Activated effector memory CD4-positive, alpha-beta T cell treated with Interleukin-2 at 50 U/mL for 16 hours (primary cell): ENCODE measurements around the gene GTF2E1.
A peak's percentile ranks its signal among the peaks of the same experiment; 100 is the strongest.
"Not testable (repeated sequence)": the region's sequence is repeated elsewhere in the genome, so short reads cannot be mapped to it uniquely, and the experiment has no call there.

Experiments used
- DNase-seq: peaks from one replicate; pipeline ENCODE4 v3.0.0-alpha.2; 2020

Gene GTF2E1

DNA sequence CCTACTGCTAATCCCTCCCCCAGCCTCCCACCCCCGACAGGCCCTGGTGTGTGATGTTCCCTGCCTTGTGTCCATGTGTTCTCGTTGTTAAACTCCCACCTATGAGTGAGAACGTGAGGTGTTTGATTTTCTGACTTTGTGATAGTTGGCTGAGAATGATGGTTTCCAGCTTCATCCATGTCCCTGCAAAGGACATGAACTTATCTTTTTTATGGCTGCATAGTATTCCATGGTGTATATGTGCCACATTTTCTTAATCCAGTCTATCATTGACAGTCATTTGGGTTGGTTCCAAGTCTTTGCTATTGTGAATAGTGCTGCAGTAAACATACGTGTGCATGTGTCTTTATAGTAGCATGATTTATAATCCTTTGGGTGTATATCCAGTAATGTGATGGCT lies 16.0 kb downstream of the GTF2E1 start:
- not testable (repeated sequence) for DNase-seq

DNA sequence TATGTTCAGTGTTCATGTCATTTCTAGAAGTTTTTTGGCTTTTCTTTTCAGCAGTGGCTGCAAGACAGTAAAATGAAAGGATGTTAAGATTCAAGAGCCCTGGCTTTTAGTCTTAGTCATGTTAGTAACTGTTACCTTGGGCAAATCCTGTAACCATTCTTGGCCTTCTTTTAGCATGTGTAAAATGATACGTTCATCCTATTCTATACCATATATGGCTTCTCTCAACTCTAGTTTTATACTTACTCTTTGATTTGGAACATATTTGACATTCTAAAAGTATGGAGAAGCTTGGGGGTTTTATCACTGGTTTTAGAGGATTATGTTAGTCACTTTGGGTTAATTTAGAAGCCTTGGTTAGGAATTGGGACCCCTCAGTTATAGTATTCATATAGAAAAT lies 20.1 kb downstream of the GTF2E1 start:
- no peak for DNase-seq

DNA sequence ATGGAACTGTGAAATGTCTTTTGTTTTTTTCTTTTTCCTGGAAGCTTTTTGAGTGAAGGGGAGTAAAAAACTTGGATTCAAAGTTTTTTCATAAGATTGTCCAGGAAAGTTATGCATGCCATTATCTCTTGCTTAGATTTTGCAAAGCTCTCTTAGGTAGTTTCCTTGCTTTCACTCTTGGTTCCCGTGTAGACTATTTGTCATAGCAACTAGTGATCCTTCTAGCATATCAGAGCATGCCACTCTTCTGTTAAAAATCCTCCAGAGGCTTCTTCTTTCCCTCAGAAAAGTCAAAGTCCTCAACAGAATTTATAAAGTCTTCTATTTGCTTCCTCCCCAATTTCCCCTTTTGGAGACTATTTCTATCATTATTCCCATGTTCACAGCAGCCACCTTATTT lies 21.1 kb downstream of the GTF2E1 start:
- no peak for DNase-seq

DNA sequence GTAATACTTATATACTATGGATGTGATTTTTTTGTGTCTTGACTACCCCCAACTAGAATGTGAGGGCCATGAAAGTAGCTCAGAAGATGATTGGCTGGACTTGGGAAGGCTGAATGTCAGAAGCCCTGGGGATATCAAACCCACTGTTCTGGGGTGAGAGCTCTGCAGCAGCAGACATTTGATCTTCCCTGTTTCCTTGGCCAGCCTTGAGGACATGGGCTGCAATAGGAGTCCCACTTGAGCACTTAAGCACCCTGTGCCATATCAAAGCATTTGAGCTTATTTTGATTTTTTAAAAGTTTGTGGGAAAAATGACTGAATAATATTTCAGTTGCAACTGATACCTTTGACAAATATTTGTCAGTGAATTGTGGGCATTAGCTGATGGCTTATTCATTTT lies 21.7 kb downstream of the GTF2E1 start:
- DNase-seq, result no peak

DNA sequence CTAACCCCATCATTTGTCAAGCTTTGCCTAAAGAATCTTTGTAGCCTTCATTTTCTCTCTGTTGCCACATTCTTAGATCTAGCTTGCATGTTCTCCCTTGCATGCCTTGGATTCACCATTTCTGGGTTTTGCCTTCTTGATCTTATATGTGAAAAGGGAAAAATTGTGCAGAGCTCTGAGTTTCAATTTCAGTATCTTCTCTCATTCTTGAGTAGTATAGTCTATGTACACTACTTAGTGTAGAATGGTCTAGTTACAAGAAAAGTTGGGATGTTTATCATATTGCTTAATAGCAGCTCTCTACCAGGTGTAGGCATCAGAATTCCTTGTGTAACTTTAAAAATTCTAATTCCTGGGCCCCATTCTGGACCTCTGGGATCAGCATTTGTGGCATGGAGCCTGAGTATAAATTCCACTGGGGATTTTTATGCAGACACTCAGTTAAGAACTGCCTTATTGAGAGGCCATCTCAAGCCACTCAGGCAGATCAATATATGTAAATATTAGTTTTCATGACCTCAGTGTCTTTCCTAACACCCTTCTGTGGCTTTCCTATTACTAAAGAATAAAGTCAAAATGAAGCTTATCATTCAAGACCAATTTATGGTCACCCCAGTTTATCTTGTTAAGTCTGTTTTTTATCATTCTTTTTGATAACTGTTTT lies 23.4 kb downstream of the GTF2E1 start:
- no peak for DNase-seq

DNA sequence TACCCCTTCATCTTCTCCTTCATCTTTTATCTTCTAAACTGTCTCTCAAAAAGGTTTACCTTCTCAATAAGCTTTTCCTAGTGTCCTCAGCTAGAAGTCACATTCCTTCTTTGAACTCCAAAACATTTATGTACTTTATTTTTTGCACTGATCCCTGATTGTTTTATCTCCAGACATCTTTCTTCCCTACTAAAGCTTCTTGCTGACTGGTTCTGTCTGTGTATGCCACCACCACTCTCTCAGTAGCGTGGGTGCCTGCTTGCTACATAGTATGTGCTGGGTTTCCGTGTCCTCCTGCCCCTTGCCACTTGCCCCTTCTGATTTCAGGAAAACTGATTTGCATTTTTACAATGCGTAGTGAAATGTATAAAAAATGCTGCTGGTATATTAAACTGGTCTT lies 24.0 kb downstream of the GTF2E1 start:
- DNase-seq, result no peak

DNA sequence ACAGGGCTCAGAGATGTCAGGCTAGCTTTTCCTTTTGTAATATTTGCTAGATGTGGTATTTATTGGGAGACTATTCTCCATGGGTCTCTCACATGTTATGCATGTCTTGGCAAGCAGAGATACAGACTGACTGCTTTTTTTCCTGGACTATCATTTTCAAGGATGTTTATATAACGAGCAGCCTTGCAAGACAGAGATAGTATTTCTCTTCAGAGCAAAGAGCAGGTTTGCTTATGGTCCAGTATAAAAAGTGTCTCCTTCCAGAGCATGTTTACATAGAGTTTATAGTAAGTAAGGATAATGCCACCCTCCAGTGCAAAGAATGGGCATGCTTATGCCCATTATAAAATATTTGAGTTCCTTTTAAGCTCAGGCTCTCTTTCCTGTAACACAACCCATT lies 24.6 kb downstream of the GTF2E1 start:
- no peak for DNase-seq

DNA sequence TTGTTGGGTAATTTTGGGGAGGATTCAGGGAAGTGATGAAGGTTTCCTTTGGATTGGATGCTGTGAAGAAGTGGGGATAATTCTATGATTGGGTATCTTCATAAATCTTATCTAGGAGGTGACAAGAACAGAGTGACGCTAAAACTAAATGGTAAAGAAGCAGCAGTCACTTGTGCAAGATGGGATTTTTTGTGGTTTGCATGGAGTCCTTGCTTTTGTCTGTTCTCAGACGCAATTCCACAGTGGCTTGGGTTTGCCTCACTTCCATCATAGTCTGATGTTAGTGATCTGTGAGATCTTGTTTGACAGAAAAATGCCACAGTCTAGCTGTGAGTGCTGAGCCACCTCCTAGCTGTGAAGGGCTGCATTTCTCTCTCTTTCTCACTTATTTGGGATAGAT lies 26.9 kb downstream of the GTF2E1 start:
- no peak for DNase-seq

DNA sequence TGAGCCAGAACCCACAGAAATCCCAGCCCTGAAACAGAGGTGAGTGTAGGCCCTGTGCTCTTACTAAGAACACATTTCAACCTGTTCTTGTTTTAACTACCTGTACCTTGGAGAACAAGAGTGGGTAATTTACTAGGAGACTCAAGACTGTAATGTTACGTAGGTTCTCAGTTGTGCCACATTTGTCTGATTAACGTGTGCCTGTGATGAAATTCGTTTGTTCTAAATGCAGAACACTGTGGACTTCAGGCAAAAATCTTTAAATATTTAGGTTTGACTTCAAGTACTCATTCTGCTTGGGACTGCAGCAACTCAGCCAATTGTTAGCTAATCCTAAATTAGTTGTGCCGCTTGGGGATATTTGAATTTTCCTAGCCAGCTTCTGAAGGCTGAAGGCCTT lies 28.3 kb downstream of the GTF2E1 start:
- no peak for DNase-seq

DNA sequence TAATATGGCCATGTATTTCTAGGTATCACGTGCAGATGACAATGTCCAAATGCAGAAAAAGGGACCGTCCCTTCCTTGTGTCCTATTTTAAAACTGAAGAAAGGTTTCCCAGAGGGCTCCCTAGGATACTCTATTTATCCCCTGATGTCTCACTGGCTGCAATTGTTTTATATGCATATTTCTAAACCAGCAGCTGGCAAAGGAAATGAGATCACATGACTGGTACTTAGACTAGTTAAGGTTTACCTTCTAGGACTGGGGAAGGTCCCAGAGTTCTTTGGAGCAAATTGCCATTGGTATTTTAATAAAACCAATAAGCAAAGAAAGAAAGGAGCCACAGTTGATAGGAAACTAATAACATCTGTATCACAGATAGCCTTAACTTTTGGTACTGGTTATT lies 29.5 kb downstream of the GTF2E1 start:
- DNase-seq, result no peak

DNA sequence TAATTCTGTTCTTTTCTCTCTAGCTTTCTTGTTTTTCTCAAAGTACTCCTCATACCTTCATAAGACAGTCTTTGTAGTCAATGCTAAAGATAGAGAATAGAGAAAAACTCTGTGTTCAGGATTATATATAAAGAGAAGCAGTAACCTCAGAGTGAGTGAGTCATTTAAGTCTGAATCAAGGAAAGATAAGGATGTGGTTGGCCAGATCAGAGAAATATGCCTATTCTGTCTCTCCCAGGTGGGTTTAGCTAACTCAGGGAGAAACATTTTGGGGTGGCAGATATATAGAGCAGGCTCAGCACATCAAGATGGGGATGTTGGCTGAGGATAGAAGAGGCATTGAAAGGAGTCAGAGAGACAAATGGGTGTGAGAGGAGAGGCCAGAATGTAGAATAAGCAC lies 31.4 kb downstream of the GTF2E1 start:
- no peak for DNase-seq

DNA sequence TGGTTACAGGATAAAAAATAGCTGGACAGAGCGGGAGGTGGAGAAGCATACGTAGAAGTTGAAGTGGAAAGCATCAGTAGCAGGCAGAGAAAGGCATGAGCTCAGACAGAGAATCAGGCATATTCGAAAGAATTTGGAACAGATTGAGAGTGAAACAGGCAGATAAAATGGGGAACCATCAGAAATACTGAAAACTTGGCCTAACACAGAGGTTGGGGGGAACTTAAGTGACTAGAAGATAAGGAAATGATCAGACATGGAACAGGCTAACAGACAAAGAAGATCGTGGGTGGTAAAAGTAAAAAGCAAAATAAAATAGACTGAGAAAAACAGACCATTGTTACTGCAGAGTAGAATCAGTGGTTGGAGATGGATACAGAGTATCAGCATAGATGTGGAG lies 32.9 kb downstream of the GTF2E1 start:
- DNase-seq, result no peak

DNA sequence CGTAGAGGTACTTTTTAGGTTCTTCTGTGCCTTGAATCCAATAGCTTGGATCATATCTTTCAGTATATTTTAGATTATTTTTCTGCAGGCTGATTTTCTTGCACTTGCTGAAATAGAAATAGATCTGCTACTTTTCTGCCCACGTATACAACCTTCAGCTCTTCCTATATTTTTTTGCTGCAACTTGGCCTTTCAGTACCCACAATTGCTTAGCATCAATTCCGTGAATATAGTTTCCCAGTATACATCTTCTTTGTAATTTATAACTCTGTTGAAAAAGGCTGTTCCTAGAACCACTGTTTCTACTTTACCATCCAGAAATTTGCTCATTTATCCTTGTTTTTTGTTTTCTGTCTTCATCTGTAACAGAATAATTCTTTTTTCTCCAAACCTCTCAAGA lies 36.2 kb downstream of the GTF2E1 start:
- no peak for DNase-seq

DNA sequence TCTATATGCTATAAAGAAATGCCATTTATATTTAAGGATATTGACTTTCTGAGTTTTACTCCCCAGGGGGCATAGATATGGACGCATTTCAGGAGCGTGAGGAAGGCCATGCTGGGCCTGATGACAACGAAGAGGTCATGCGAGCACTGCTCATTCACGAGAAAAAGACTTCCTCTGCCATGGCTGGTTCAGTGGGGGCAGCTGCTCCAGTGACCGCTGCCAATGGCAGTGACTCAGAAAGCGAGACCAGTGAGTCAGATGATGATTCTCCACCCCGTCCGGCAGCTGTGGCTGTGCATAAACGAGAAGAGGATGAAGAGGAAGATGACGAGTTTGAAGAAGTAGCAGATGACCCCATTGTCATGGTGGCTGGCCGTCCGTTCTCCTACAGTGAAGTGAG lies 38.4 kb downstream of the GTF2E1 start:
- DNase-seq, result no peak

DNA sequence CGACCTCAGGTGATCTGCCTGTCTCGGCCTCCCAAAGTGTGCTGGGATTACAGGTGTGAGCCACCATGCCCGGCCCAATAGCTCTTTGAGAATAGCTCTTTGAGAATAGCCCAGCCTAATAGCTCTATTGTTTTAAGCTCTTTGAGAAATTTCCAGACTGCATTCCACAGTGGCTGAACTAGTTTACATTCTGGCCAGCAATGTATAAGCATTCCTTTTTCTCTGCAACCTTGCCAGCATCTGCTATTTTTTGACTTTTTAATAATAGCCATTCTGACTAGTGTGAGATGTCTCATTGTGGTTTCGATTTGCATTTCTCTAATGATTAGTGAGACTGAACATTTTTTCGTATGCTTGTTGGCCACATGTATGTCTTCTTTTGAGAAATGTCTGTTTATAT lies 43.3 kb downstream of the GTF2E1 start:
- DNase-seq, result not testable (repeated sequence)

DNA sequence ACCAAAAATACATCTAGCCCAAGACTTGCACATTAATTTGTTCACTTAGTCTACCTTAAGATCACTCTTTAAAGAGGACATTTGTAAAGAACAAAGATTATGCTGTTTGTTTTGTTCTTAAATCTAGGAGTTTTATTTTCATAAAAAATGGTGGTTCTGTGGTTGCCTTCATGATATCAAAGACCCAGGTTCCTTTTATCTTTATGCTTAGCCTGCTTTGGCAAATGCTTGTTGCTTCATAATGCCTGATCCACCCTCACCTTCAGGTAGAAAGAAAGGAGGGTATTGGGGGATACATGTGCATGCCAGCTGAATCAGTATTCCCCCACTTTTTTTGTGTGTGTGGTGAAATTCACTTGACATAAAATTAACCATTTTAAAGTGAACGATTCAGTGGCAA lies 48.5 kb downstream of the GTF2E1 start:
- no peak for DNase-seq

DNA sequence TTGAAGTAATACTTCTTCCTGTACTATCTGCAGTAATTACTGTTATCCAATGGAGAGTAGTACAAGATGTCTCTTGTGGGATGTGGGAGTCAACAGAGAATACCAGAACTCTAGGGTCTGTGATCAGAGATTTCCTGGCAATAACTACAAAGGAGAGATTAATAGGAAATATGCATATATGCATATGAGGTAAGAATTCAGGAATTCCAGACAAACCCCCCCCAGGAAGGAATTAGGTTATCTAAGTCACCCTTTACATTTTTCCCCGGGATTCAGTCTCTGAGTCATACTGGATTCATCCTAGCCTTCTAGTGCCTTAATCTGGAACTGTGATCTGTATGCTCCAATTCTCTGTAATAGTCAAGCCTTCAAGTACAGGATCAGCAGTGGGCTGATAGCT lies 49.4 kb downstream of the GTF2E1 start:
- no peak for DNase-seq

DNA sequence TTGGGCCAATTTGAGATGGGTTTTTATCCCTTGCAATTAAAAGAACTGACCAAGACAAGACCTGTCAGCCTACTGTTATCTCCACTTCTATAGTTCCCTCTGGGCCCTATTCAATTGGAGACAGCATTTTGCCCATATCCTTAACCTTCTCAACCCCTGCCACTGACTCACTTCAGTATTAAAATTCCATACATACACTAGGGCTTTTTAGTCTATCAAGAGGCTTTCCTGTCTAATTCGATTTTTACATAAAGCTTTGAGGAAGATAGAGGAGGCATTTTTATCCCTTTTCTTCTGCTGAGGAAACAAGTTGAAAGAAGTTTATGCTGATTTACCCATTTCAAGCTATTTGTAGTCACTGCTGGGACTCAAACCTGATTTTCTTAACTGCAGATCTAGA lies 51.1 kb downstream of the GTF2E1 start:
- DNase-seq, result no peak

DNA sequence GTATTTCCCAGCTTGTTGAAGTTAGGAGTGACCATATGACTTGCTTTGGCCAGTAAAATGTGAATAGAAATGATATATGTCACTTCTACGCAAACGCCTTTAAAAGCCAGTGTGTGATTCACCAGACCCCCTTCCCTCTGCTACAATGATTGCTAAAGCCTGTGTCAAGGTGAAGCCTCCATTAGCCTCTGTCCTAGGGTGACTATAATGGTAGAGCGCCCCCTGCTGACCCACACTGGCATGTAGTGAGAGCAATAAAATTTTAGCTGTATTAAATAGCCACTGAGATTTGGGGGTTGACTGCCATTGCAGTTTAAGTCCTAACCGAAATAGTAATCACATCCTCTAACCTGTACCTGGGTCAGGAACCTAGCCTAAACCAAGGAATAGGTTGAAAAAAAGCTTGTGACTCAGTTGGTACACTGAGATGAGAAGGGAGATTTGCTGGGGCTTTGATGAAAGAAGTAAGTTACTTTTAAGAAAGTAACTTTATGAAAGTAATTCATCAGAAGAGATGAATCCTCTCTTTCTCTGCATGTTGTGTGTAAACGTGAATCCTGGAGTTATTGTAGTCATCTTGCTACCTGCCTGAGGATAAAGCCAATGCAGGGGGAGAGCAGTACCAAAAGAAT lies 52.6 kb downstream of the GTF2E1 start:
- peak; percentile 63 for DNase-seq

DNA sequence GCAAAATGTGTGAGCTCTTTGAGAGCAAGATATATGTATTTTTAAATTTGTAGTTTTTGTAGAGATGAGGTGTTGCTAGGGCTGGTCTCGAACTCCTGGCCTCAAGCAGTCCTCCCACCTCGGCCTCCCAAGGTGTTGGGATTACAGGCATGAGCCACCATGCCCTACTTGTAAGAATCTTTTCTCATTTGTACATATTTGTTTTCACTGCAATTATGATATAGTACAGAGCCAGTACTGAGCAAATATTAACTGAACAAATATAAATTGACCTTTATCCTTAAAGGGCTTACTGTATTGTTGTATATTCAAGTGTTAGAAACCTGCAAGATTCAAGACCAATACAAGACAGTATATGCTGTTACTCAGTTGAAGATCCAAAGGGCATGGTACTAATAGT lies 53.4 kb downstream of the GTF2E1 start:
- DNase-seq, result no peak

DNA sequence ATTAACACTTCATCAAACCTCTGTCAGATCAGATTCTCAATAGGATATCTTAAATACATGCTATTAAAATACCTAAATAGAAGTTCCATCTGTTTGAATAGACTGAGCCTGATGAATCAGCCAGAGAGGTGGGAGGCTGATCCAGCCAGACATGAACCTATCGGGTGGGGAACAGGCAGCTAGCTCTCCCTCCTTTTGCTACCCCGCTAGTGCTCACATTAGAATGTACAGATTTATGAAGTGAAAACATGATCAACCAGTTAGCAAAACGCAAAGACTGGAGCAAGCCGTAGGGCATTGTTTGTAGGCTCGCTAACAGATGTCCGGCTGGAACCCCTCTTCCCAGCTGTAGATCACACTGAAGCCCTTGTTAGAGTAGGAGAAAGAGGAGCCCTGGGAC lies 54.4 kb downstream of the GTF2E1 start:
- no peak for DNase-seq

DNA sequence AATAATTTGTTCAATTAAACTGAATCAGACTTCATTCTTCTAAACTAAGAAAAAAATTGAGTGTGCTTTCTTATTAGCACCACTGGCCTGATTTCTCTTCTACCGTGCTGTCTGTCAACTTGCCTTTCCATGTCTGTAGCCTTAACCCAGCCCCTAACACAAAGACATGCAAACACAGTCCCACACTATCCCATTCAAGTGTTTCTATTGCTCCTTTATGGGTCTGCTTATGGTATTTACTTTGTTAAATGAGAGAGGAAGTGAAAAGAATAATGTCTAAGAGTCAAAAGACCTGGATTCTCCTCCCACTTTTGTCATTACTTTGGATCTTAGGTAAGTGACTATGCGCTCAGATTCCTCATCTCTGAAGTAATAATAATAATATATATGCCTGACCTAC lies 55.3 kb downstream of the GTF2E1 start:
- DNase-seq, result no peak

DNA sequence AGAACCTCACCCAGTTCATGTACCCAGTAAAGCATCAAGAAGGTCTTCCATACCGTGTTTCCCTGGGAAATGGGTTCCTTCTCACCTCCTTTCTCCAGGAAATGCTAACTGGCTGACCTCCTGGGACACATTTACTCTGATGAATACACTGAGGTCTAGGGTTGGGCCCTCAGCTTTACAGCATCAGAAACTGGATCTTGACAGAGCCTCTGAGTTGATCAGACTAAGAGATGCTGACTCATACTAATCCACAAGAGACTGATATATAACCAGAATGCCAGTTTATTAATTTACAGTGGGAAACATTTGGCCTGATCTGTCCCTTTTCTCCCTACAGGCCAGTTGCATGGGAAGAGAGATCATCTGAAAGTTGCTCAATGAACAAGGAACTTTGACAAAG lies 55.8 kb downstream of the GTF2E1 start:
- no peak for DNase-seq

DNA sequence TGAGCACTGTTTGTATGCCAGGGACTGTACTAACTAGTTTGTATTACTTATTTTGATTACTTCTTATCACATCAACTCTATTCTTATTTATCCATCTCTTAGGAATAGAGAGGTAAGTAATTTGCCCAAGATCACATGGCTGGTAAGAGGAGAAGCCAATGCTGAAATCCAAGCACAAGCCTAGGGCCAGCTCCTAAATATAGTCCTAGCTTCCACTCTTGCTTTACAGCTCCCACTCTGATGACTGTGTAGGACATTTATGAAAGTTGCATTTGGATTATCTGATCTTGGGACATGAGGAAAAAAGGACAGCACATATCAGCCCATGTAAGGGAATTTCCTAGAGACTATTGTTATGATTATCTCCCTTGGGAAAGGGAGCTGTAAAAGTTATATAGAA lies 58.1 kb downstream of the GTF2E1 start:
- no peak for DNase-seq

DNA sequence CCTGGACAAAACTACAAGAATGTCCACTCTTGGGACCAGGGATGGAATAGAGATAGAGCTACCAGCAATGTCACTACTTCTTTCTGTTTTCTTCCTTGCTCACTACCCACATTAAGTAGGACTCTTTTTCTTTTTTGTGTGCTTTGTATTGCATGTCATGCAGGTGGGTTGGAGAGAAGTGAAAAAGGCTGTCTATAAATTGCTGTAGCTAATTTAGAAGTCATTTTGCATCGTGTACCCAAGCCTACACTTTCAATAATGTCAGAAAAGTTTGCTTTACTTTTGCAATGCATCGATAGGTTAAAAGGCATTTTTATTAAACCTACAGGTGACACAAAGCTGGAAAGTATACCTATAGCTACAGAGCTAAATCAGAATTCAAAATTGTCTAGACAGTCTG lies 58.9 kb downstream of the GTF2E1 start:
- no peak for DNase-seq
